Rectal smooth muscle tissue (tissue), 1 donor: Measurements from ENCODE around the gene KAT2B.

Source experiments
- H3K27ac ChIP-seq: one replicate; pipeline ENCODE4 v1.7.0; 2013; ENCODE audit warnings: low read depth, low read length, inconsistent platforms
- H3K27me3 ChIP-seq: one replicate; pipeline ENCODE4 v1.7.0; 2013; ENCODE audit warnings: low read length; ENCODE audit not compliant: control insufficient read depth, insufficient read depth
- H3K36me3 ChIP-seq: one replicate; pipeline ENCODE4 v1.7.0; 2013; ENCODE audit warnings: low read length; ENCODE audit not compliant: control insufficient read depth, insufficient read depth
- H3K4me1 ChIP-seq: one replicate; pipeline ENCODE4 v1.7.0; 2013; ENCODE audit warnings: low read length; ENCODE audit not compliant: control insufficient read depth, insufficient read depth
- H3K4me3 ChIP-seq: one replicate; pipeline ENCODE4 v1.7.0; 2013; ENCODE audit warnings: low read length
- H3K9ac ChIP-seq: one replicate; pipeline ENCODE4 v1.7.0; 2013; ENCODE audit warnings: low read length

The KAT2B gene

GRCh38 chr3:20059929-20060328, 19.7 kb downstream of the KAT2B start:
- H3K4me1 ChIP-seq = peaks cover 5% of the 10 kb centered on the region
- H3K27me3 ChIP-seq = no peaks in the 10 kb centered on the region
- no peak overlapping the region for H3K27ac ChIP-seq
- no peak overlapping the region for H3K9ac ChIP-seq
- H3K36me3 ChIP-seq = no peaks in the 10 kb centered on the region
- no peak overlapping the region for H3K4me3 ChIP-seq

- Histone ChIP-seq H3K36me3 (no peaks in the 10 kb centered on the region), H3K9ac (no peak overlapping the region), H3K27ac (no peak overlapping the region), H3K27me3 (no peaks in the 10 kb centered on the region), H3K4me3 (no peak overlapping the region), H3K4me1 (peaks cover 5% of the 10 kb centered on the region)
Measured at GRCh38 chr3:20060974-20061685, 20.9 kb downstream of the KAT2B start.

GRCh38 chr3:20062996-20063395, 22.8 kb downstream of the KAT2B start:
- H3K27ac ChIP-seq = no peak overlapping the region
- H3K4me3 ChIP-seq = no peak overlapping the region
- peaks cover 2% of the 10 kb centered on the region for H3K4me1 ChIP-seq
- H3K36me3 ChIP-seq = no peaks in the 10 kb centered on the region
- H3K9ac ChIP-seq = no peak overlapping the region
- no peaks in the 10 kb centered on the region for H3K27me3 ChIP-seq

GRCh38 chr3:20064387-20064786, 24.1 kb downstream of the KAT2B start:
- Histone ChIP-seq H3K27me3 (no peaks in the 10 kb centered on the region), H3K9ac (no peak overlapping the region), H3K36me3 (no peaks in the 10 kb centered on the region), H3K27ac (no peak overlapping the region), H3K4me1 (peaks cover 6% of the 10 kb centered on the region), H3K4me3 (no peak overlapping the region)

GRCh38 chr3:20064796-20065564, 24.7 kb downstream of the KAT2B start:
- Histone ChIP-seq H3K4me3 (no peak overlapping the region), H3K9ac (no peak overlapping the region), H3K4me1 (peaks cover 6% of the 10 kb centered on the region), H3K27ac (no peak overlapping the region), H3K27me3 (no peaks in the 10 kb centered on the region), H3K36me3 (no peaks in the 10 kb centered on the region)

- no peak overlapping the region for H3K27ac ChIP-seq
- H3K36me3 ChIP-seq = no peaks in the 10 kb centered on the region
- peaks cover 6% of the 10 kb centered on the region for H3K4me1 ChIP-seq
- no peaks in the 10 kb centered on the region for H3K27me3 ChIP-seq
- H3K4me3 ChIP-seq = no peak overlapping the region
- H3K9ac ChIP-seq = no peak overlapping the region
Measured at GRCh38 chr3:20066079-20066478, 25.8 kb downstream of the KAT2B start.

GRCh38 chr3:20066850-20067617, 26.8 kb downstream of the KAT2B start:
- peaks cover 6% of the 10 kb centered on the region for H3K4me1 ChIP-seq
- no peak overlapping the region for H3K27ac ChIP-seq
- H3K4me3 ChIP-seq = no peak overlapping the region
- H3K9ac ChIP-seq = no peak overlapping the region
- no peaks in the 10 kb centered on the region for H3K36me3 ChIP-seq
- no peaks in the 10 kb centered on the region for H3K27me3 ChIP-seq

- H3K36me3 ChIP-seq = no peaks in the 10 kb centered on the region
- peaks cover 6% of the 10 kb centered on the region for H3K4me1 ChIP-seq
- no peak overlapping the region for H3K27ac ChIP-seq
- no peak overlapping the region for H3K4me3 ChIP-seq
- H3K27me3 ChIP-seq = no peaks in the 10 kb centered on the region
- H3K9ac ChIP-seq = no peak overlapping the region
Measured at GRCh38 chr3:20068512-20069177, 28.4 kb downstream of the KAT2B start.

- no peaks in the 10 kb centered on the region for H3K27me3 ChIP-seq
- H3K4me3 ChIP-seq = no peak overlapping the region
- no peaks in the 10 kb centered on the region for H3K36me3 ChIP-seq
- peaks cover 6% of the 10 kb centered on the region for H3K4me1 ChIP-seq
- H3K9ac ChIP-seq = no peak overlapping the region
- H3K27ac ChIP-seq = no peak overlapping the region
Measured at GRCh38 chr3:20069178-20069532, 28.9 kb downstream of the KAT2B start.

GRCh38 chr3:20071175-20071574, 30.9 kb downstream of the KAT2B start:
- H3K4me3 ChIP-seq = no peak overlapping the region
- H3K4me1 ChIP-seq = peaks cover 6% of the 10 kb centered on the region
- no peak overlapping the region for H3K9ac ChIP-seq
- no peak overlapping the region for H3K27ac ChIP-seq
- no peaks in the 10 kb centered on the region for H3K27me3 ChIP-seq
- no peaks in the 10 kb centered on the region for H3K36me3 ChIP-seq

- no peak overlapping the region for H3K27ac ChIP-seq
- no peaks in the 10 kb centered on the region for H3K36me3 ChIP-seq
- no peak overlapping the region for H3K4me3 ChIP-seq
- no peaks in the 10 kb centered on the region for H3K27me3 ChIP-seq
- peaks cover 4% of the 10 kb centered on the region for H3K4me1 ChIP-seq
- H3K9ac ChIP-seq = no peak overlapping the region
Measured at GRCh38 chr3:20072422-20072821, 32.2 kb downstream of the KAT2B start.

GRCh38 chr3:20073068-20073467, 32.8 kb downstream of the KAT2B start:
- no peak overlapping the region for H3K4me3 ChIP-seq
- H3K27me3 ChIP-seq = no peaks in the 10 kb centered on the region
- no peak overlapping the region for H3K27ac ChIP-seq
- no peak overlapping the region for H3K9ac ChIP-seq
- H3K4me1 ChIP-seq = peaks cover 4% of the 10 kb centered on the region
- H3K36me3 ChIP-seq = no peaks in the 10 kb centered on the region
